GF-D8 (cell line): Measurements from ENCODE around the gene TCOF1.
A peak's percentile ranks its signal among the peaks of the same experiment; 100 is the strongest.
"Not testable (repeated sequence)": the region's sequence is repeated elsewhere in the genome, so short reads cannot be mapped to it uniquely, and the experiment has no call there.

ENCODE experiments used
- DNase-seq: peaks from one replicate; lab custom pipeline; 2025; lab: John Stamatoyannopoulos, UW

Gene TCOF1

DNA sequence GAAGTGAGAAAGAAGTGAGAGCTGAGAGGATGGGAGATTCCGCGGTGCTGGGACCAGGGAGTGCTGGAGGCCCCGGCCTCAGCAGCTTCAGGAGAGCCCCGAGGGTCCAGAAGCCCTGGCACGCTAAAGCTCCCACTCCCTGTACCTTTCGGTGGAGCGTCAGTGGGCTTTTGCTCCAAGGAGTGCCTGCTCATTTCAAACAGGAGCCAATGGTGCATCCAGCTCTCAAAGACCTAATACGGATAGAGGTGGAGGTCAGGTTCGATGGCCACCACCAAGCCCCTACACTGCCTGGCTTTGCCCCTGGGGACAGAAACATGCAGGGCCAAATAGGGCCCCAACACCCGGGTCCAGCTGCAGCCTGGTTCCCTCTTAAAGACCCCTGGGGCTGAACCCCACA, 47.0 kb downstream of the TCOF1 start:
- no peak for DNase-seq

DNA sequence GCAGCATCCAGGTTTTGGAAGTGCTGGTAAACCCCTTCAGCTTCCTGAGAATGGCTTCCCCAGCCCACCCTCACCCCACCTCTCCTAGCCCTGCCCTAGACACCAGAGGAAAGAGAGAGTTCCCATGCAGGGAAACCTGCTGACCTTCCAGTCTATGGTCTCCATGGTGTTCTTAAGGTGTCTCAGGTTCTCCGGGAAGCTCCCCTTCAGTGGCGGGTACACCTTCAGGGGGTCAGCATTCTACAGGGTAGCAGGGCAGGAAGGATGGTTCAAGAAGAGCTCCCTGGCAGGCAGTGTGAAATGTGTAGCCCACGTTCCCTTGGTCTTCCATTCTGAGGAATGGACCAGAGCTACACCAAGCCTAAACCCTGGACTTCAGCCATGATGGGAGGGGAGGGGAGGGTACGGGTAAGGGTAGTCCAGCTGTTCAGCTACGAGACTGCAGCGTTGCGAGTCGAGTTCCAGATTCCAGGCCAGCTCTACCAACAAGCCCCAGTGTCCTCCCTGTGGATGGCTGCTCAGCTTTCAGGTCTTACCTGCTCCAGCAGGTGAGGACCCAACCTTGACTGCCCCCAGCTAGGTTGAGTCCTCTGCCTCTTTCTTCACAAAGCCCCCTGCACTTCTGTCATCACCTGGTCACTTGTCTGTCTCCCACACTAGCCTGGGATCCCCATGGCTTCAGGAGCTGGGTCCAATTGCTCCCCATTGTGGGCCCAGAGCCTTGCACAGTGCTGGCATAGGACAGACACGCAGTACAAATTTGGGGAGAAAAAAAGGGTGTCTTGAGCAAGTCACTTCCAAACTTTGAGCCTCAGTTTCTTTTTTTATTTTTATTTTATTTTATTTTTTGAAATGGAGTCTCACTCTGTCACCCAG, 47.7 kb downstream of the TCOF1 start:
- no peak for DNase-seq

- DNase-seq, result no peak
Observed at GRCh38 chr5:150406103-150406722, 48.7 kb downstream of the TCOF1 start.

GRCh38 chr5:150406723-150407095, 49.2 kb downstream of the TCOF1 start:
- DNase-seq, result no peak

- DNase-seq, result no peak
Observed at GRCh38 chr5:150407096-150407720, 49.7 kb downstream of the TCOF1 start.

DNA sequence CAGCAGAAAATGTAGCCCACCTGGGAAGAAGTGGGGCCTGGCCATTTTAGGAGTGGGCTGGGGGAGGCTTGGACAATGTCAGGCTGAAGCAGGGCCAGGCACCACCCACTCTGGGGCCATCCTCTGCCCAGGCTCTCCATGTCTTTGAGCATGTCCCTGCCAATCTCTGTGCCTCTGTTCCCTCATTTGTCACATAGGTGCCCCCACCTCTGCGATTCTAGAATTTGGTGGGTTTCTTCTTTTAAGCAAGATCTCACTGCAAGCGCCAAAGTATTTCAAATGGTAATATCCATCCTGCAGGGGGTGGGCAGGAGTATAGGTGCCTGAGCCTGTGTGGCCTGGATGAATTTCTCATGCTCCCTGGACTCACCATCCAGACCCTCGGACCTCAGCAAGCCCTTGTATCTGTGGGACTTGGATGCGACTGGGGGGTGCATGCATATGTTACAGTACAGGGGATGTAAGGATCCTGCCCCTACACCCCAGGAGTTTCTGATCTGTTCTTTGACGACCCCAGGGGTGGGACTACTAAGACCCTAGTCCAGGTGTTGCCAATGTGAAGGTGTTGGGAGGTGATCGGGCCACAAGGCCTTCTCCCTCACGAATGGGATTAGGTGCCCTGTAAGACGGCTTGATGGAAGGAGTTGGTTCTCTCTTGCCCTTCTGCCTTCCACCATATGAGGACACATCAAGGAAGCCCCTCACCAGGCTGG, 50.9 kb downstream of the TCOF1 start:
- no peak for DNase-seq

- peak; percentile 70 for DNase-seq
Observed at GRCh38 chr5:150409638-150410523, 52.4 kb downstream of the TCOF1 start.

DNA sequence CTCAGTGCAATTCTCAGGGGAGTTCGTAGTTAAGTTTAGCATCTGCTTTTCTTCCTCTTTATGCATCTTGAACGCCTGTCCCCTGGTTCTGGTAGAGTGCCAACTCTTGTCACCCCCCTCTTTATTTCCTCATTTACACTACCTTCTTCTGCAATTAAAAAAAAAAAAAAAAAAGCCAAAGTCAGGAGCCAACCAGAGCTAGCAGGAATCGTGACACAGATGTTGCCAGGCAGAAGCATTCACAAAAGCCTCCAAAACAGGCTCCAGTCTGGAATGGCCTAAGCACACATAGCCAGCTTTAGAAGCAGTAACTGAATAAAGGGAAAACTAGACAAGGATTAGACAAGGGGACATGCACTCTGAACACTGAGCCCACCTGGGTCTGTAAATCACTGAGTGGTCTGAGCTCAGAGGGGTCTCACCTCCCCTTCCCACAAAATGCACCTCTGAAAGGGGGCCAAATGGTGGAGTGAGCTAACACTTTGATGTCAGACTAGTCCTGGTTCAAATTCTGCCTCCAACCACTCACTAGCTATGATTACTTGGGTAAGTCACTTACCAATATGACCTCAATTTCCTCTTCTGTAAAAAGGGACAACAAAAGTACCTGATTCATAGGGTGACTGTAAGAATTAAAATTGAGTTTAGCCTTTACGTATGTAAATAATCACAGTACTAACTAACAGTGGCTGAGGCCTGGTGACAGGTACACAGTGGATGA, 53.2 kb downstream of the TCOF1 start:
- peak; percentile 93 for DNase-seq

DNA sequence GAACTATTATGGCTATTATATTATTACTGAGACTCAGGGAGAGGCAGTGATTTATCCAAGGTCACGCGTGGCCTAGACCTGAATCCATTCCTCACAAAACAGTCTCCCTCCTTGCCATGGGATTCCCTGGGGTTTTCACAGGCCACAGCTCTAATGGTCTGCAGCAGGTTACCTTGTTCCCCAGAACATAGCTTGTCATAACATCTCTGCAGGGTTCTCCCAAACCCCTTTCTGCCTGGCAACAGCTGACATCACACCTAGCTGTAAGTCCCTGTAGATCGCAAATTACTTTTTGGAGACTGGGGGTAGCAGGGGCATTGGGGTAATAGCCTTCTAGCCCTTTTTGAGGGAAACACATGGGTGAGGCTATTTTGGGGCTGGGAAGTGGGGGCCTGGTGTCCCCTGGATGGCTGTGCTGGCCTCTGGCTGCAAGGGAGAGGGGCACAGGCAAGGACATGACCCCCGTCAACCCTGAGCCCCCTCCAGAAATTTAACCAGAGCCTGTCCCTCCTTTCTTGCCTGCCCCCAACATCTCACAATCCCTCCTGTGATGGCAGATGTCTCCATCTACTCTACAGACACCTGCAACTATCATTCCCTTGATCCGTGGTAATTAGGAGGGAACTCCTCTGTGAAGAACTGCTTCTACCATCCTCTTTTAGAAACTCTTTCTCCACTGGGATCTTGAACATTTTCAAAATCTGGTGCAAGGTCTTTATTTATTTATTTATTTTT, 53.9 kb downstream of the TCOF1 start:
- no peak for DNase-seq

GRCh38 chr5:150412319-150413175, 55.0 kb downstream of the TCOF1 start, which contains the start of gene CD74:
TSS of gene CD74 (minus strand) at chr5:150412910. CDS start at chr5:150412749, 161 bp downstream.
- no peak for DNase-seq

GRCh38 chr5:150413176-150413901, 55.8 kb downstream of the TCOF1 start:
- no peak for DNase-seq

DNA sequence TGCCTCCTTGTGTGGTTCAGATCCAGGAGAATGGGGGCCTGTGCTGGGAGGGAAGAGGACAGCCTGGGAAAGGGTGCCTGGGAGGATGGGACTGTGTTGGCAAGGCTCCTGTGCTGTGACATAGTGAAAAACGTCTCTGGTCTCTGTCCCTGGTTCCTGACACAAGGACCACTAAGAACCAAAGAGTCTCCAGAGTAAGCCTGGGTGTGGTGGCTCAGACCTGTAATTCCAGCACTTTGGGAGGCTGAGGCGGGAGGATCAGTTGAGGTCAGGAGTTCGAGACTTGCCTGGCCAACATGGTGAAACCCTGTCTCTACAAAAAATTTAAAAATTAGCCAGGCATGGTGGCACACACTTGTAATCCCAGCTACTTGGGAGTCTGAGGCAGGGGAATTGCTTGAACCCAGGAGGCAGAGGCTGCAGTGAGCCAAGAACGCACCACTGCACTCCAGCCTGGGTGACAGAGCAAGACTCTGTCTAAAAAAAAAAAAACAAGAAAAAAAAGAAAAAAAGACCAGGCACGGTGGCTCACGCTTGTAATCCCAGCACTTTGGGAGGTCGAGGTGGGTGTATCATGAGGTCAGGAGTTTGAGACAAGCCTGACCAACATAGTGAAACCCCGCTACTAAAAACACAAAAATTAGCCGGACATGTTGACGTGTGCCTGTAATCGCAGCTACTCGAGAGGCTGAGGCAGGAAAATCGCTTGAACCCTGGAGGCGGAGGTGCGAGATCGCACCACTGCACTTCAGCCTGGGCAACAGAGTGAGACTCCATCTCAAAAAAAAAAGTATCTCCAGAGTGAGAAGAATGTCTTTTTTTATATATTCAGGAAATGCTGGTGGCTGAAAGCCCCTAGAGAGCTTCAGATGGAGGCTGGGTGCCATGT, 56.6 kb downstream of the TCOF1 start:
- not testable (repeated sequence) for DNase-seq

DNA sequence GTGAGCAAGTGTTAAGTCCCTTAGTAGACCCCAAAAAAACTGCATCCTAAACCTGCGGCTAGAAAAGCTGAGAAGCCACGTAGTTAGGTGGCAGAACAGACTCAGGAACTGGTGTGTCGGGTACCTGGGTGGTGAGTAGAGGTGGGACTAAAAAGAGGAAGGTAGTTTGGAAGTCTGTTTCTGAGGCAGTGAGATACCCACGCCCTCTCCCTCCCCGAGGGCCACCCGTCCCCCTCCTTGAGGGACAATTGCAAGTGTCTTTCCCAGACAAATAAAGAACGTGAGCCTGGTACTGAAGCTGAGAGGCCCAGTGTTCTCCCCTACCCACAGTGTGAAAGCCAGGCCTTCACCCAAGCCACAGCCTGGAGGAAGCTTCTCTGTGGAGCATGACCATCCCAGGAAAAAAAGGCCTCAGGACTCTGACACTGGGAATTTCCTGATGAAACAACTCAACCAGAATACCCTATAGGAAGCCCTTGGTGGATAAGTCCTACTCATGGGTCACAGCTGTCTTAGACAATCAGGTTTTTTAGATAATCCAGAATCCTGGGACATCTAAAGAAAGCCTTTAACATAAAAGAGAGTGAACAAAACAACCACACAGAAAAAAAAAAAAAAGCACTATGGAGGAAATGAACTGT, 62.3 kb downstream of the TCOF1 start:
- DNase-seq, result no peak

DNA sequence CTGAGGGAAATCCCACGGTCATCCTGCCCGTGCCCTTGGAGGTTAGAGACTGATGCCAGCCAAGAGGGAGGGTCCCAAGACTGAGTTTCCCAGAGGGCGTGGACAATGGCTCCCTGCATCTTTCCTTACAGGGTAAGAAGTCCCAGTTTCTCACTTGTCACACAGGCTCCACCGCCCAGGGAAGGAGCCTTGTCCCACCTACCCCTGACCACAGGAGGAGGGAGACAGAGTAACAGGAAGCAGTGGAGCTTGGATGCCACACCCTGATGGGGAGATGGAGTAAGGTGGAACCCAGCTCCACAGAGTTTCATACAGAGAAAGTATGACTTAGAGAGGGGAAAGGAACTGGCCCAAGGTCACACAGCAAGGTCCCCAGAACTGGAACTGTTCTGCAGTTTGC, 64.6 kb downstream of the TCOF1 start:
- no peak for DNase-seq

- no peak for DNase-seq
Observed at GRCh38 chr5:150422758-150423157, 65.3 kb downstream of the TCOF1 start.

- DNase-seq, result not testable (repeated sequence)
Observed at GRCh38 chr5:150426165-150426564, 68.7 kb downstream of the TCOF1 start.
